ENCODE measurements around the gene LYST. TPM values are rescaled to one million over a fixed set of nuclear protein-coding genes. Genes with fewer than 3 reads are reported as not detected.

The LYST gene
- total and polyA plus RNA-seq, 2 of the 8 experiments (the other 6 are each of a cell fraction or from before 2014, with no cell fraction given), result 0.29 to 0.58 TPM

DNA sequence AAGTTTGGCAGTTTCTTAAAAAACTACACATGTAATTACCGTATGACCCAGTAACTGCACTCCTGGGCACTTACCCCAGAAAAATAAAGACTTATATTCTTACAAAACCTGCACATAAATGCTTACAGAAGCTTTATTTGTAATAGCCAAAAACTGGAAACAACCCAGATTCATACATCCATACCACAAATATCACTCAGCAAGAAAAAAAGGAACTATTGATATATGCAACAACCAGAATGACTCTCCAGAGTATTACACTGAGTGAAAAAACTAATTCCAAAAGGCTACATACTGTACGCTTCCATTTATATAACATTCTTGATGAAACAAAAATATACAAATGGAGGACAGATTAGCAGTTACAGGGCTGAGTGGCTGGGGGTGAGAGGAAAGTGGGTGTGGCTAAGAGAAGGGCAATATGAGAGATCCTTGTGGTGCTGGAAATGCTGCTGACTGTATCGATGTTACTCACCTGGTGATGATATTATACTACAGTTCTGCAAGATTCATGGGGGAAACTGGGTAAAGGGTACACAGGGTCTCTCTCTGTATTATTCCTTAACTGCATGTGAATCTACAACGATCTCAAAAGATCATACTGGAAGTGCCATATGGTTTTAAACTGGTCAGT, 121.1 kb downstream of the LYST start (continued):
- TF ChIP-seq, protein P1, sequence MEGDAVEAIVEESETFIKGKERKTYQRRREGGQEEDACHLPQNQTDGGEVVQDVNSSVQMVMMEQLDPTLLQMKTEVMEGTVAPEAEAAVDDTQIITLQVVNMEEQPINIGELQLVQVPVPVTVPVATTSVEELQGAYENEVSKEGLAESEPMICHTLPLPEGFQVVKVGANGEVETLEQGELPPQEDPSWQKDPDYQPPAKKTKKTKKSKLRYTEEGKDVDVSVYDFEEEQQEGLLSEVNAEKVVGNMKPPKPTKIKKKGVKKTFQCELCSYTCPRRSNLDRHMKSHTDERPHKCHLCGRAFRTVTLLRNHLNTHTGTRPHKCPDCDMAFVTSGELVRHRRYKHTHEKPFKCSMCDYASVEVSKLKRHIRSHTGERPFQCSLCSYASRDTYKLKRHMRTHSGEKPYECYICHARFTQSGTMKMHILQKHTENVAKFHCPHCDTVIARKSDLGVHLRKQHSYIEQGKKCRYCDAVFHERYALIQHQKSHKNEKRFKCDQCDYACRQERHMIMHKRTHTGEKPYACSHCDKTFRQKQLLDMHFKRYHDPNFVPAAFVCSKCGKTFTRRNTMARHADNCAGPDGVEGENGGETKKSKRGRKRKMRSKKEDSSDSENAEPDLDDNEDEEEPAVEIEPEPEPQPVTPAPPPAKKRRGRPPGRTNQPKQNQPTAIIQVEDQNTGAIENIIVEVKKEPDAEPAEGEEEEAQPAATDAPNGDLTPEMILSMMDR (IDR thresholded peaks at IDR 0.05; ENCODE audit: control extremely low read depth in 1 of 3, insufficient read depth in 1 of 3, low read depth in 1 of 3, low read length in 3 of 3), result no peak
- TF ChIP-seq, protein P2, sequence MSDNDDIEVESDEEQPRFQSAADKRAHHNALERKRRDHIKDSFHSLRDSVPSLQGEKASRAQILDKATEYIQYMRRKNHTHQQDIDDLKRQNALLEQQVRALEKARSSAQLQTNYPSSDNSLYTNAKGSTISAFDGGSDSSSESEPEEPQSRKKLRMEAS (IDR thresholded peaks at IDR 0.05), result no peak
- TF ChIP-seq HDAC2 (IDR thresholded peaks at IDR 0.05; ENCODE audit: borderline replicate concordance in 1 of 2, low read depth in 2 of 2, low read length in 2 of 2) (no peak), HDAC6 (IDR thresholded peaks at IDR 0.05; ENCODE audit: low read depth, low read length) (no peak)
- TF ChIP-seq, protein P3, sequence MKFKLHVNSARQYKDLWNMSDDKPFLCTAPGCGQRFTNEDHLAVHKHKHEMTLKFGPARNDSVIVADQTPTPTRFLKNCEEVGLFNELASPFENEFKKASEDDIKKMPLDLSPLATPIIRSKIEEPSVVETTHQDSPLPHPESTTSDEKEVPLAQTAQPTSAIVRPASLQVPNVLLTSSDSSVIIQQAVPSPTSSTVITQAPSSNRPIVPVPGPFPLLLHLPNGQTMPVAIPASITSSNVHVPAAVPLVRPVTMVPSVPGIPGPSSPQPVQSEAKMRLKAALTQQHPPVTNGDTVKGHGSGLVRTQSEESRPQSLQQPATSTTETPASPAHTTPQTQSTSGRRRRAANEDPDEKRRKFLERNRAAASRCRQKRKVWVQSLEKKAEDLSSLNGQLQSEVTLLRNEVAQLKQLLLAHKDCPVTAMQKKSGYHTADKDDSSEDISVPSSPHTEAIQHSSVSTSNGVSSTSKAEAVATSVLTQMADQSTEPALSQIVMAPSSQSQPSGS (IDR thresholded peaks at IDR 0.05; ENCODE audit: low read length), result no peak

Measured in H1 (cell line).